Testis (tissue), 3 donors: ENCODE measurements around the gene CEACAM18. TPM values are rescaled to one million over a fixed set of nuclear protein-coding genes. Genes with fewer than 3 reads are reported as not detected.

Experiments
- DNase-seq: peaks from one replicate; pipeline ENCODE4 v3.0.0-alpha.2; 2019
- H3K27ac ChIP-seq, 2 donors: fragments of 200-600 bp; sonication (generic); one replicate each; pipeline ENCODE4 v1.5.1; 2019
- H3K27me3 ChIP-seq: fragments of 200-600 bp; sonication (generic); one replicate; pipeline ENCODE4 v1.5.1; 2019
- H3K36me3 ChIP-seq: fragments of 200-600 bp; sonication (generic); one replicate; pipeline ENCODE4 v1.5.1; 2017; ENCODE audit warnings: low read depth; ENCODE audit errors: missing control alignments
- H3K4me1 ChIP-seq: fragments of 200-600 bp; sonication (generic); one replicate; pipeline ENCODE4 v1.5.1; 2019
- H3K4me3 ChIP-seq, 2 donors: fragments of 200-600 bp; sonication (generic); one replicate each; pipeline ENCODE4 v1.5.1; 2017 to 2019
- H3K9me3 ChIP-seq: fragments of 200-600 bp; sonication (generic); one replicate; pipeline ENCODE4 v1.5.1; 2017
- CTCF ChIP-seq, 3 experiments: fragments of 450-650 bp in 2 of 3; fragments of 200-600 bp in 1 of 3; sonication (generic) in 1 of 3; IDR thresholded peaks; one replicate each; pipeline ENCODE4 v1.5.1; 2016 to 2019; ENCODE audit warnings: antibody characterized with exemption in 3 of 3, mild to moderate bottlenecking in 2 of 3, moderate library complexity in 1 of 3
- POLR2A ChIP-seq: fragments of 450-650 bp; IDR thresholded peaks from one replicate; pipeline ENCODE4 v1.6.1; 2017; ENCODE audit warnings: antibody characterized with exemption, mild to moderate bottlenecking, moderate library complexity
- WGBS, 2 donors: methylation state at CpG; one replicate each; pipeline ENCODE4 v1.1.5; 2018; 5-methylcytosine and 5-hydroxymethylcytosine counted together
- intact Hi-C: fragments of 100-400 bp; cut with DNase I; formaldehyde crosslinking; loops from one replicate; pipeline ENCODE4 v1.15.1; 2023; ENCODE audit warnings: low total_unique reads
- polyA plus RNA-seq: library from polyadenylated mRNA; stranded (reverse); fragments of 350-450 nt; fragmentation: Illumina TruSeq; extraction: RNeasy Lipid Tissue Mini Kit (QIAGEN cat#74804); gene quantifications from one replicate; pipeline ENCODE4 v1.2.3, GENCODE V29; 2014; ENCODE audit warnings: low read depth, low replicate concordance; ENCODE audit not compliant: insufficient read depth
- total RNA-seq, 2 donors: library from RNA; depleted of rRNA; stranded (reverse); fragments of >200 nt; gene quantifications; one replicate each; pipeline ENCODE4 v1.2.3, GENCODE V29; 2016

CEACAM18 gene
- total and polyA plus RNA-seq, 3 donors from 2014 or later, result not detected

- Histone ChIP-seq H3K9me3 (no peaks in the 10 kb centered on the region), H3K27me3 (no peaks in the 10 kb centered on the region), H3K36me3 (no peaks in the 10 kb centered on the region), H3K27ac (no peak overlapping the region), H3K4me1 (no peaks in the 10 kb centered on the region), H3K4me3 (no peak overlapping the region)
- intact Hi-C loops, result no loop called here
- 47 to 68% methylated on average over 7 of the region's 7 CpGs for WGBS, 2 donors
- TF ChIP-seq CTCF (IDR thresholded peaks at IDR 0.05), result no peak
- no peak for TF ChIP-seq POLR2A
- no peak for DNase-seq
Observed at GRCh38 chr19:51448011-51448410, 30.3 kb upstream of the CEACAM18 start.

GRCh38 chr19:51448411-51449016 is 29.8 kb upstream of the CEACAM18 start:
- Histone ChIP-seq H3K27ac (no peak overlapping the region), H3K4me3 (no peak overlapping the region), H3K9me3 (no peaks in the 10 kb centered on the region), H3K4me1 (no peaks in the 10 kb centered on the region), H3K27me3 (no peaks in the 10 kb centered on the region), H3K36me3 (no peaks in the 10 kb centered on the region)
- 35 to 41% methylated on average over 13 of the region's 13 CpGs for WGBS, 2 donors
- no peak for TF ChIP-seq CTCF (IDR thresholded peaks at IDR 0.05)
- TF ChIP-seq POLR2A, result no peak
- DNase-seq, result no peak
- intact Hi-C loops, result no loop called here

- no peak for DNase-seq
- TF ChIP-seq CTCF (IDR thresholded peaks at IDR 0.05), result no peak
- TF ChIP-seq POLR2A, result no peak
- H3K4me1 ChIP-seq, result no peaks in the 10 kb centered on the region
- no peaks in the 10 kb centered on the region for H3K9me3 ChIP-seq
- H3K4me3 ChIP-seq, result no peak overlapping the region
- no peaks in the 10 kb centered on the region for H3K36me3 ChIP-seq
- no peak overlapping the region for H3K27ac ChIP-seq
- 83 to 91% methylated on average over 5 of the region's 5 CpGs for WGBS, 2 donors
- H3K27me3 ChIP-seq, result no peaks in the 10 kb centered on the region
- intact Hi-C loops, result no loop called here
Observed at GRCh38 chr19:51450730-51451307, 27.5 kb upstream of the CEACAM18 start.

- TF ChIP-seq POLR2A, result no peak
- TF ChIP-seq CTCF (IDR thresholded peaks at IDR 0.05), result no peak
- Histone ChIP-seq H3K9me3 (no peaks in the 10 kb centered on the region), H3K4me3 (no peak overlapping the region), H3K27me3 (no peaks in the 10 kb centered on the region), H3K36me3 (no peaks in the 10 kb centered on the region), H3K27ac (no peak overlapping the region), H3K4me1 (no peaks in the 10 kb centered on the region)
- DNase-seq, result no peak
- intact Hi-C loops, result no loop called here
- WGBS, 2 donors, result 69 to 70% methylated on average over 11 of the region's 11 CpGs
Observed at GRCh38 chr19:51456541-51457290, 21.6 kb upstream of the CEACAM18 start.
